NCI-H187 treated with DMSO at 0.1 percent for 48 hours (cell line): Measurements from ENCODE around the gene ATP2A3.

Experiments
- DNase-seq: peaks from one replicate; lab custom pipeline; 2025; lab: John Stamatoyannopoulos, UW

ATP2A3 gene

GRCh38 chr17:3910420-3911270 lies 53.6 kb downstream of the ATP2A3 start:
- DNase-seq, result no peak

- no peak for DNase-seq
Measured at GRCh38 chr17:3909257-3909656, 55.0 kb downstream of the ATP2A3 start.

- no peak for DNase-seq
Measured at GRCh38 chr17:3907483-3908216, 56.6 kb downstream of the ATP2A3 start.

- no peak for DNase-seq
Measured at GRCh38 chr17:3906881-3907280, 57.4 kb downstream of the ATP2A3 start.

GRCh38 chr17:3905017-3905520 lies 59.2 kb downstream of the ATP2A3 start:
- DNase-seq, result no peak

GRCh38 chr17:3904501-3904900 lies 59.7 kb downstream of the ATP2A3 start:
- no peak for DNase-seq

GRCh38 chr17:3903881-3904290 lies 60.4 kb downstream of the ATP2A3 start:
- DNase-seq, result no peak

- no peak for DNase-seq
Measured at GRCh38 chr17:3903051-3903825, 61.0 kb downstream of the ATP2A3 start.

GRCh38 chr17:3900646-3901045 lies 63.6 kb downstream of the ATP2A3 start:
- DNase-seq, result no peak

GRCh38 chr17:3897731-3898130 lies 66.5 kb downstream of the ATP2A3 start:
- DNase-seq, result no peak

- DNase-seq, result no peak
Measured at GRCh38 chr17:3896968-3897235, 67.3 kb downstream of the ATP2A3 start.

- DNase-seq, result no peak
Measured at GRCh38 chr17:3896108-3896967, 67.9 kb downstream of the ATP2A3 start.

GRCh38 chr17:3895354-3895753 lies 68.9 kb downstream of the ATP2A3 start:
- no peak for DNase-seq

GRCh38 chr17:3894911-3895343 lies 69.3 kb downstream of the ATP2A3 start:
- no peak for DNase-seq

- DNase-seq, result no peak
Measured at GRCh38 chr17:3894188-3894587, 70.0 kb downstream of the ATP2A3 start.

- no peak for DNase-seq
Measured at GRCh38 chr17:3893720-3894116, 70.5 kb downstream of the ATP2A3 start.

- no peak for DNase-seq
Measured at GRCh38 chr17:3893003-3893719, 71.1 kb downstream of the ATP2A3 start, which contains the start of gene CAMKK1. Gene CAMKK1 (minus strand): TSS chr17:3893053. CDS start chr17:3885687, 7,366 bp downstream.

GRCh38 chr17:3892095-3892998 lies 71.9 kb downstream of the ATP2A3 start:
- no peak for DNase-seq

GRCh38 chr17:3891626-3892094 lies 72.6 kb downstream of the ATP2A3 start:
- DNase-seq, result no peak

GRCh38 chr17:3890878-3891219 lies 73.4 kb downstream of the ATP2A3 start:
- no peak for DNase-seq
